ENCODE data around the gene NSUN2.

The NSUN2 gene

GRCh38 chr5:6644794-6645241, 12.0 kb upstream of the NSUN2 start:
- no peak overlapping the region for H3K9ac ChIP-seq (ENCODE audit: low read length)
- no peak overlapping the region for H2AFZ ChIP-seq (ENCODE audit: low read depth, low read length)
- TF ChIP-seq CTCF (IDR thresholded peaks at IDR 0.05; ENCODE audit: low read depth, low read length) (no peak), EZH2phosphoT487 (IDR thresholded peaks at IDR 0.05; ENCODE audit: low read depth) (no peak)
- H3K27ac ChIP-seq (ENCODE audit: low read length): no peak overlapping the region
- no peaks in the 10 kb centered on the region for H3K79me2 ChIP-seq (ENCODE audit: low read length)
- H3K4me2 ChIP-seq (ENCODE audit: low read length): no peak overlapping the region
- no peaks in the 10 kb centered on the region for H3K27me3 ChIP-seq (ENCODE audit: low read depth, low read length)
- H4K20me1 ChIP-seq (ENCODE audit: insufficient read depth, low read length): no peaks in the 10 kb centered on the region
- H3K9me3 ChIP-seq (ENCODE audit: insufficient read depth, low read length): no peaks in the 10 kb centered on the region
- no peak overlapping the region for H3K4me3 ChIP-seq (ENCODE audit: low read length)
- H3K4me1 ChIP-seq (ENCODE audit: low read length): no peaks in the 10 kb centered on the region
- no peaks in the 10 kb centered on the region for H3K36me3 ChIP-seq (replicated peaks; ENCODE audit: low read depth, low read length)

GRCh38 chr5:6642655-6643054, 9.8 kb upstream of the NSUN2 start:
- TF ChIP-seq EZH2phosphoT487 (IDR thresholded peaks at IDR 0.05; ENCODE audit: low read depth): no peak
- no peak for TF ChIP-seq CTCF (IDR thresholded peaks at IDR 0.05; ENCODE audit: low read depth, low read length)
- Histone ChIP-seq H3K4me3 (ENCODE audit: low read length) (no peak overlapping the region), H2AFZ (ENCODE audit: low read depth, low read length) (no peak overlapping the region), H3K4me2 (ENCODE audit: low read length) (no peak overlapping the region), H3K36me3 (replicated peaks; ENCODE audit: low read depth, low read length) (no peaks in the 10 kb centered on the region), H3K4me1 (ENCODE audit: low read length) (no peaks in the 10 kb centered on the region), H3K27ac (ENCODE audit: low read length) (no peak overlapping the region), H3K79me2 (ENCODE audit: low read length) (no peaks in the 10 kb centered on the region), H3K27me3 (ENCODE audit: low read depth, low read length) (no peaks in the 10 kb centered on the region), H3K9me3 (ENCODE audit: insufficient read depth, low read length) (no peaks in the 10 kb centered on the region), H3K9ac (ENCODE audit: low read length) (no peak overlapping the region), H4K20me1 (ENCODE audit: insufficient read depth, low read length) (no peaks in the 10 kb centered on the region)

- H3K4me2 ChIP-seq (ENCODE audit: low read length): no peak overlapping the region
- H3K9me3 ChIP-seq (ENCODE audit: insufficient read depth, low read length): no peaks in the 10 kb centered on the region
- no peak overlapping the region for H3K9ac ChIP-seq (ENCODE audit: low read length)
- no peak overlapping the region for H3K4me3 ChIP-seq (ENCODE audit: low read length)
- H2AFZ ChIP-seq (ENCODE audit: low read depth, low read length): no peak overlapping the region
- H3K79me2 ChIP-seq (ENCODE audit: low read length): peaks cover 17% of the 10 kb centered on the region
- H3K4me1 ChIP-seq (ENCODE audit: low read length): peaks cover 5% of the 10 kb centered on the region
- H3K36me3 ChIP-seq (replicated peaks; ENCODE audit: low read depth, low read length): no peaks in the 10 kb centered on the region
- 0 out of 2 replicates have a peak, but pooled peaks cover 3% of the 10 kb centered on the region for H4K20me1 ChIP-seq (ENCODE audit: insufficient read depth, low read length)
- TF ChIP-seq CTCF (IDR thresholded peaks at IDR 0.05; ENCODE audit: low read depth, low read length): no peak
- no peak for TF ChIP-seq EZH2phosphoT487 (IDR thresholded peaks at IDR 0.05; ENCODE audit: low read depth)
- no peak overlapping the region for H3K27ac ChIP-seq (ENCODE audit: low read length)
- H3K27me3 ChIP-seq (ENCODE audit: low read depth, low read length): no peaks in the 10 kb centered on the region
Measured at GRCh38 chr5:6638236-6638635, 5.4 kb upstream of the NSUN2 start.

GRCh38 chr5:6637590-6637989, 4.7 kb upstream of the NSUN2 start:
- Histone ChIP-seq H3K79me2 (ENCODE audit: low read length) (peaks cover 22% of the 10 kb centered on the region), H3K27ac (ENCODE audit: low read length) (no peak overlapping the region), H4K20me1 (ENCODE audit: insufficient read depth, low read length) (0 out of 2 replicates have a peak, but pooled peaks cover 3% of the 10 kb centered on the region), H3K4me3 (ENCODE audit: low read length) (no peak overlapping the region), H3K4me1 (ENCODE audit: low read length) (peaks cover 5% of the 10 kb centered on the region), H3K9me3 (ENCODE audit: insufficient read depth, low read length) (no peaks in the 10 kb centered on the region), H3K4me2 (ENCODE audit: low read length) (no peak overlapping the region), H3K9ac (ENCODE audit: low read length) (no peak overlapping the region), H3K36me3 (replicated peaks; ENCODE audit: low read depth, low read length) (no peaks in the 10 kb centered on the region), H2AFZ (ENCODE audit: low read depth, low read length) (no peak overlapping the region), H3K27me3 (ENCODE audit: low read depth, low read length) (no peaks in the 10 kb centered on the region)
- no peak for TF ChIP-seq EZH2phosphoT487 (IDR thresholded peaks at IDR 0.05; ENCODE audit: low read depth)
- TF ChIP-seq CTCF (IDR thresholded peaks at IDR 0.05; ENCODE audit: low read depth, low read length): no peak

Data from OCI-LY3 (cell line).